Measurements from ENCODE around the gene PIEZO1. TPM values are rescaled to one million over a fixed set of nuclear protein-coding genes. Genes with fewer than 3 reads are reported as not detected.

Gene PIEZO1
- total and polyA plus RNA-seq, 10 of the 15 experiments (the other 5 are each of a cell fraction or from before 2014, with no cell fraction given), result 1.3 to 169 (median 33.4) TPM

DNA sequence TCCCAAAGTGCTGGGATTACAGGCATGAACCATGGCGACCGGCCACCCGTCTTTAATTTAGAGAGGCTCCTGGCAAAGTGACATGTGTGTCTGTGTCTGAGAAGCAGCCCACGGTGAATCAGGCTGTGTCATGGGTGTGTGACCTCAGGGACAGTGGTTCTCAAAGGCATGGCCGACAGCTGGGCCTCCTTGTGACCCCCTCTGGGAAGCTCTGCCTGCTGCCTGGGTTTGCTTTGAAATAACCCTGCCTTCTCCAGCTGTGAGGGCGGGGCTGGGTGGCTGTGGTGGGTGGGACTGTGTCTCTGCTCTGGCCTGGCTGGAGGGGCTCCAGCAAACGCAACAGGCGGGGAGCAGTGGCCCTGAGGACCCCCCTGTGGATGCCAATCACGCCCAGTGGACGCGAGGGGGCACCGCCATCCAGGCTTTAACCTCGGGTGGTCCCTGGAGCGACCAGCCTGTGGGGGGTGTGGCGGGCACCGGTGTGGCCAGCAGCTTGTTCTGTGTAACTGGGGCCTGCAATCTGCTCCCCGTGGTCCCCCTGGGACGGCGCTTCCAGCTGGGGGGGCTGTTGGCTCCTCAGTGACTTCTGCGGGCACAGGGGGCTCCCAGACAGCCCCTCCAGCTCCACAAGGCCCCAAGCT, 35.5 kb upstream of the PIEZO1 start:
- ChIA-PET CTCF (no interaction called here), SMC1A (ENCODE audit: uncharacterized antibody, unreplicated experiment) (no interaction called here), POLR2A (no interaction called here), RAD21 (ENCODE audit: unreplicated experiment) (interaction anchor here (0.6 kb wide), 1 partner anchor 75 kb away, joined by 3 read pairs; no protein-coding TSS in a partner anchor)
- WGBS (ENCODE audit: insufficient coverage, insufficient replicate concordance, low lambda C conversion rate, missing lambda C conversion rate), result 74% methylated on average over 20 of the region's 20 CpGs
- BruUV-seq (replicated peaks), result no TSS peak
- TF ChIP-seq, protein P1, sequence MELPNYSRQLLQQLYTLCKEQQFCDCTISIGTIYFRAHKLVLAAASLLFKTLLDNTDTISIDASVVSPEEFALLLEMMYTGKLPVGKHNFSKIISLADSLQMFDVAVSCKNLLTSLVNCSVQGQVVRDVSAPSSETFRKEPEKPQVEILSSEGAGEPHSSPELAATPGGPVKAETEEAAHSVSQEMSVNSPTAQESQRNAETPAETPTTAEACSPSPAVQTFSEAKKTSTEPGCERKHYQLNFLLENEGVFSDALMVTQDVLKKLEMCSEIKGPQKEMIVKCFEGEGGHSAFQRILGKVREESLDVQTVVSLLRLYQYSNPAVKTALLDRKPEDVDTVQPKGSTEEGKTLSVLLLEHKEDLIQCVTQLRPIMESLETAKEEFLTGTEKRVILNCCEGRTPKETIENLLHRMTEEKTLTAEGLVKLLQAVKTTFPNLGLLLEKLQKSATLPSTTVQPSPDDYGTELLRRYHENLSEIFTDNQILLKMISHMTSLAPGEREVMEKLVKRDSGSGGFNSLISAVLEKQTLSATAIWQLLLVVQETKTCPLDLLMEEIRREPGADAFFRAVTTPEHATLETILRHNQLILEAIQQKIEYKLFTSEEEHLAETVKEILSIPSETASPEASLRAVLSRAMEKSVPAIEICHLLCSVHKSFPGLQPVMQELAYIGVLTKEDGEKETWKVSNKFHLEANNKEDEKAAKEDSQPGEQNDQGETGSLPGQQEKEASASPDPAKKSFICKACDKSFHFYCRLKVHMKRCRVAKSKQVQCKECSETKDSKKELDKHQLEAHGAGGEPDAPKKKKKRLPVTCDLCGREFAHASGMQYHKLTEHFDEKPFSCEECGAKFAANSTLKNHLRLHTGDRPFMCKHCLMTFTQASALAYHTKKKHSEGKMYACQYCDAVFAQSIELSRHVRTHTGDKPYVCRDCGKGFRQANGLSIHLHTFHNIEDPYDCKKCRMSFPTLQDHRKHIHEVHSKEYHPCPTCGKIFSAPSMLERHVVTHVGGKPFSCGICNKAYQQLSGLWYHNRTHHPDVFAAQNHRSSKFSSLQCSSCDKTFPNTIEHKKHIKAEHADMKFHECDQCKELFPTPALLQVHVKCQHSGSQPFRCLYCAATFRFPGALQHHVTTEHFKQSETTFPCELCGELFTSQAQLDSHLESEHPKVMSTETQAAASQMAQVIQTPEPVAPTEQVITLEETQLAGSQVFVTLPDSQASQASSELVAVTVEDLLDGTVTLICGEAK (IDR thresholded peaks at IDR 0.05; ENCODE audit: borderline replicate concordance), result no peak
- no peak for TF ChIP-seq TAF1 (IDR thresholded peaks at IDR 0.05; ENCODE audit: borderline replicate concordance, low read depth, low read length)
- TF ChIP-seq, protein P2, sequence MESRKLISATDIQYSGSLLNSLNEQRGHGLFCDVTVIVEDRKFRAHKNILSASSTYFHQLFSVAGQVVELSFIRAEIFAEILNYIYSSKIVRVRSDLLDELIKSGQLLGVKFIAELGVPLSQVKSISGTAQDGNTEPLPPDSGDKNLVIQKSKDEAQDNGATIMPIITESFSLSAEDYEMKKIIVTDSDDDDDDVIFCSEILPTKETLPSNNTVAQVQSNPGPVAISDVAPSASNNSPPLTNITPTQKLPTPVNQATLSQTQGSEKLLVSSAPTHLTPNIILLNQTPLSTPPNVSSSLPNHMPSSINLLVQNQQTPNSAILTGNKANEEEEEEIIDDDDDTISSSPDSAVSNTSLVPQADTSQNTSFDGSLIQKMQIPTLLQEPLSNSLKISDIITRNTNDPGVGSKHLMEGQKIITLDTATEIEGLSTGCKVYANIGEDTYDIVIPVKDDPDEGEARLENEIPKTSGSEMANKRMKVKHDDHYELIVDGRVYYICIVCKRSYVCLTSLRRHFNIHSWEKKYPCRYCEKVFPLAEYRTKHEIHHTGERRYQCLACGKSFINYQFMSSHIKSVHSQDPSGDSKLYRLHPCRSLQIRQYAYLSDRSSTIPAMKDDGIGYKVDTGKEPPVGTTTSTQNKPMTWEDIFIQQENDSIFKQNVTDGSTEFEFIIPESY (IDR thresholded peaks at IDR 0.05), result no peak
- TF ChIP-seq KDM1A (IDR thresholded peaks at IDR 0.05; ENCODE audit: borderline replicate concordance), result no peak
- no peak for TF ChIP-seq IKZF1 (conservative IDR thresholded peaks at IDR 0.05)
- DNase-seq (ENCODE audit: low read depth, low spot score) (no peak), ATAC-seq (no peak), FAIRE-seq (no peak)
- no peak overlapping the region for H3K4me3 ChIP-seq
- no peak overlapping the region for H3K9ac ChIP-seq (ENCODE audit: control insufficient read depth, insufficient read depth, low read length)
- H3K4me1 ChIP-seq (ENCODE audit: control insufficient read depth, insufficient read depth, low read length), result no peaks in the 10 kb centered on the region
- no peaks in the 10 kb centered on the region for H3K9me3 ChIP-seq (replicated peaks; ENCODE audit: control insufficient read depth, insufficient read depth, low read length)
- no peaks in the 10 kb centered on the region for H3K36me3 ChIP-seq (ENCODE audit: control insufficient read depth in 2 of 2, insufficient read depth in 2 of 2, low read length in 1 of 2)
- no peak overlapping the region for H3K4me2 ChIP-seq (ENCODE audit: control insufficient read depth, insufficient read depth)
- intact Hi-C loops (cut with micrococcal nuclease; ENCODE audit: unreplicated experiment) (no loop called here), in situ Hi-C loops (cut with MboI) (loop anchor here (5.0 kb wide), 1 partner anchor 347 kb away; no protein-coding TSS in a partner anchor)
- no peaks in the 10 kb centered on the region for H4K20me1 ChIP-seq (ENCODE audit: control insufficient read depth, insufficient read depth)
- H3K27ac ChIP-seq (ENCODE audit: control insufficient read depth, insufficient read depth), result no peak overlapping the region
- H3K79me2 ChIP-seq (ENCODE audit: control insufficient read depth, insufficient read depth, low read length), result no peaks in the 10 kb centered on the region
- no peak overlapping the region for H2AFZ ChIP-seq (ENCODE audit: control insufficient read depth, low read depth, low read length)
- no peaks in the 10 kb centered on the region for H3K27me3 ChIP-seq (replicated peaks in 1 of 2; ENCODE audit: control insufficient read depth in 2 of 2, insufficient read depth in 2 of 2, low read length in 1 of 2)

Measured in GM12878 (cell line).